Keratinocyte (primary cell): ENCODE measurements around the gene RFC2.

Experiments
- CTCF ChIP-seq, 3 experiments: IDR thresholded peaks in 1 of 3; conservative IDR thresholded peaks in 1 of 3; optimal IDR thresholded peaks in 1 of 3; 2 replicates in 2 of 3; 3 replicates in 1 of 3; pipeline versions ENCODE3 to v1.5.1; 2011; ENCODE audit warnings: low read length in 3 of 3, mild to moderate bottlenecking in 3 of 3, moderate library complexity in 2 of 3, control low read depth in 1 of 3, inconsistent platforms in 1 of 3; ENCODE audit not compliant: insufficient read depth in 2 of 3; ENCODE audit errors: extremely low read depth in 1 of 3
- EZH2 ChIP-seq: IDR thresholded peaks from one replicate; pipeline ENCODE4 v1.6.1; 2012; ENCODE audit warnings: inconsistent platforms, mild to moderate bottlenecking, low read length, moderate library complexity

- TF ChIP-seq EZH2 (no peak), CTCF (optimal IDR thresholded peaks at IDR 0.05 in 1 of 3, IDR thresholded peaks at IDR 0.05 in 1 of 3, conservative IDR thresholded peaks at IDR 0.05 in 1 of 3; ENCODE audit: extremely low read depth in 1 of 3, insufficient read depth in 2 of 3, low read length in 3 of 3) (peak in 1 of 3 experiments; percentile 27)
These were observed 38.8 kb upstream of the RFC2 start for GRCh38 chr7:74292757-74293576.
